Inflammatory macrophage treated with lipopolysaccharide for 1 hour (primary cell): ENCODE data around the gene SALL4.
"Not testable (repeated sequence)": the region's sequence is repeated elsewhere in the genome, so short reads cannot be mapped to it uniquely, and the experiment has no call there.

Experiments
- DNase-seq, 2 donors: peaks; one replicate each; pipeline ENCODE4 v3.0.0-alpha.2; 2020 to 2022

Gene SALL4

DNA sequence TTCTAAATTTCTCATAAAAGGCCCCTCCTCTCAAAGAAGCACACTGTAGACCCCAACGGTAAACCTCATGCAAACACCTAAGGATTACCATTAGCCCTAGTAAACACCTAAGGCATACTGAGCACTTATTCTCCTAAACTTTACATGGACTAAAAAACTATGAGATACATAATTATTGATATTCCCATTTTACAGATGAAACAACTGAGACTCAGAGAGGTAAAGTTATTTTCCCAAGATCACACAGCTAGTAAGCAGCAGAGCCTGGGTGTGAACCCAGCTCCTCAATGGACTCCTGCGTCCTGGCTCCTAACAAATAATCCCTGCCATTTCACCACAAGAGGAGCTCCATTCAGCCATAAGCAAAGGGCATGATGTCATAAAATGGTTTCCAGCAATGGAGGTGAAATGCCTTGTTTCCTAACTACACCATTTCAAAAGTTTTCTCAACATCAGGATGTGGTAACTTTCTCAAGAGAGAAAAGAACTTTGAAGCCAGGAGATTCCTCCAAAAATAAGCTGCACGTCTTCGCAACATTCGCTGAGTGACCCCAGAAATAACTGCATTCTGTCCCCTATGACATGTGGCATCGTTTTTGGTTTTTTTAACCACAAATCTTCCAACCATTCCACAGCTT lies 38.2 kb downstream of the SALL4 start:
- peak; percentile 20 to 47 for DNase-seq

DNA sequence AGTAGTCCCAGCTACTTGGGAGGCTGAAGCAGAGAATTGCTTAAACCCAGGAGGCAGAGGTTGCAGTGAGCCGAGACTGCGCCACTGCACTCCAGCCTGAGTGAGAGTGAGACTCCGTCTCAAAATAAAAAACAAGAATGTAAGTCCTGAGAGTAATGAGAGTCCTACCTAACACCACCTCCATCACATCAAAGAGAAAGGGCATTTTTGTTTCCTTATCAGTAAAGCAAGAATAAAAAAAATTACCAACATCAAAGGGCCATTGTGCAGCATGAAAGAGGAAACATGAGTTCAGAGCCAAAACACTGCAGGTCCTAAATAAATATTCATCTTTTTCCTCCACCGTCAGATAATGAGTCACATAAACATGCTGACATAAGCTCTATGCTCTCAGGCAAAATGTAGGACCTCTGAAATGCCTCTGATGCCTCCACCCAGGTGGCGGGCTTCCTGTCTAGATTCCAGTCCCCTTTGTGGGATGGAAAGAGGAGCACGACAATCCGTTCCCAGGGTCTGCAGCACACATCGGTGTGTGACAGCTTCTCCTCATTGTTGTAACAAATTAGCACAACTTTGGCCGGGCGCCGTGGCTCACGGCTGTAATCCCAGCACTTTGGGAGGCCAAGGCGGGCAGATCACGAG lies 41.3 kb downstream of the SALL4 start:
- no peak for DNase-seq

DNA sequence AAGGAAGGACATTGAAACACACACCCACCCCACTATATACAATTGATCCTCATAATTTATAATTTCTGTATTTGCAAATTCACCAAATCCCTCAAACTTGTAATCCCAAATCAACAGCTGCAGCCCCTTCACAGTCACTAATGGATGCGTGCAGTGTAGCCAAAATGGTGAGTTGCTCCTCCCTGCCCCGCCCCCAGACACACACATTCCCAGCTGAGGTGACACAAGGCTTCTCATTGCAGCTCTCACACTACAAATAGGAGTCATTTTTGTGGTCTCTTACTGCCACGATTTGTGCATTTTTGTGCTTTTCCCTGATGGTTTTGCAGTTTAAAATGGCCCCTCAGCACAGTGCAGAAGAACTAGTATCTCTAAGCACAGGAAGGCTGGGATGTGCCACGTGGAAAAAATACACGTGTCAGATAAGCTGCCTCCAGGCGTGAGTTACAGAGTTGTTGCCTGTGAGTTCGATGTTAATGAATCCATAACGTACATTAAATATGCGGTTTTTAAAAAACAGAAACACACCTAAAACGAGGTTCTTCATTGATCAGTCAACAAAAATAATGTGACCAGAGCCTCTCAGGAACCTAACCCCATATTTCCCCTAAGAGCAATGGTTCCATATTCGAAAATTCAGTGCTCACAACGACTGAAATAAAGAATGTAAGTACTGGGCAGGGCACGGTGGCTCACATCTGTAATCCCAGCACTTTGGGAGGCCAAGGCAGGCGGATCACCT lies 42.4 kb downstream of the SALL4 start:
- no peak for DNase-seq

GRCh38 chr20:51758978-51759544 lies 43.3 kb downstream of the SALL4 start:
- no peak for DNase-seq

GRCh38 chr20:51757226-51757625 lies 45.1 kb downstream of the SALL4 start:
- no peak for DNase-seq

- DNase-seq: no peak
These were observed 45.7 kb downstream of the SALL4 start for GRCh38 chr20:51756653-51757052.

GRCh38 chr20:51753220-51753619 lies 49.1 kb downstream of the SALL4 start:
- DNase-seq: not testable (repeated sequence)

GRCh38 chr20:51752343-51752951 lies 49.9 kb downstream of the SALL4 start:
- DNase-seq: no peak

- DNase-seq: no peak
These were observed 51.4 kb downstream of the SALL4 start for GRCh38 chr20:51750770-51751388.

- DNase-seq: peak; percentile 52 to 82
These were observed 52.1 kb downstream of the SALL4 start for GRCh38 chr20:51750037-51750769.

- DNase-seq: peak in 1 of 2 donors; percentile 35
These were observed 52.7 kb downstream of the SALL4 start for GRCh38 chr20:51749674-51750036.

- no peak for DNase-seq
These were observed 55.0 kb downstream of the SALL4 start for GRCh38 chr20:51747182-51747911.

DNA sequence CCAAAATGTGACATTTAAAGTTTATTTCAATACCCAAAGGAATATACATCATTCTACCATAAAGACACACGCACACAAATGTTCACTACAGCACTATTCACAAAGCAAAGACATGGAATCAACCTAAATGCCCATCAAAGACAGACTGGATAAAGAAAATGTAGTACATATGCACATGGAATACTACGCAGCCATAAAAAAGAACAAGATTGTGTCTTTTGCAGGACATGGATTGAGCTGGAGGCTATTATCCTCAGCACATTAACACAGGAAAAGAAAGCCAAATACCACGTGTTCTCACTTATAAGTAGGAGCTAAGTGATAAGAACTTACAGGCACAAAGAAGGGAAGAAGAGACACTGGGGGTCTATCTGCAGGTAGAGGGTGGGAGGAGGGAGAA lies 56.5 kb downstream of the SALL4 start:
- no peak for DNase-seq

GRCh38 chr20:51740838-51741237 lies 61.5 kb downstream of the SALL4 start:
- DNase-seq: no peak

- not testable (repeated sequence) for DNase-seq
These were observed 62.0 kb downstream of the SALL4 start for GRCh38 chr20:51740308-51740707.

GRCh38 chr20:51739722-51740249 lies 62.5 kb downstream of the SALL4 start:
- no peak for DNase-seq

GRCh38 chr20:51738877-51739447 lies 63.4 kb downstream of the SALL4 start:
- no peak for DNase-seq

- not testable (repeated sequence) for DNase-seq
These were observed 64.1 kb downstream of the SALL4 start for GRCh38 chr20:51738261-51738660.

- DNase-seq: no peak
These were observed 65.4 kb downstream of the SALL4 start for GRCh38 chr20:51736947-51737346.

DNA sequence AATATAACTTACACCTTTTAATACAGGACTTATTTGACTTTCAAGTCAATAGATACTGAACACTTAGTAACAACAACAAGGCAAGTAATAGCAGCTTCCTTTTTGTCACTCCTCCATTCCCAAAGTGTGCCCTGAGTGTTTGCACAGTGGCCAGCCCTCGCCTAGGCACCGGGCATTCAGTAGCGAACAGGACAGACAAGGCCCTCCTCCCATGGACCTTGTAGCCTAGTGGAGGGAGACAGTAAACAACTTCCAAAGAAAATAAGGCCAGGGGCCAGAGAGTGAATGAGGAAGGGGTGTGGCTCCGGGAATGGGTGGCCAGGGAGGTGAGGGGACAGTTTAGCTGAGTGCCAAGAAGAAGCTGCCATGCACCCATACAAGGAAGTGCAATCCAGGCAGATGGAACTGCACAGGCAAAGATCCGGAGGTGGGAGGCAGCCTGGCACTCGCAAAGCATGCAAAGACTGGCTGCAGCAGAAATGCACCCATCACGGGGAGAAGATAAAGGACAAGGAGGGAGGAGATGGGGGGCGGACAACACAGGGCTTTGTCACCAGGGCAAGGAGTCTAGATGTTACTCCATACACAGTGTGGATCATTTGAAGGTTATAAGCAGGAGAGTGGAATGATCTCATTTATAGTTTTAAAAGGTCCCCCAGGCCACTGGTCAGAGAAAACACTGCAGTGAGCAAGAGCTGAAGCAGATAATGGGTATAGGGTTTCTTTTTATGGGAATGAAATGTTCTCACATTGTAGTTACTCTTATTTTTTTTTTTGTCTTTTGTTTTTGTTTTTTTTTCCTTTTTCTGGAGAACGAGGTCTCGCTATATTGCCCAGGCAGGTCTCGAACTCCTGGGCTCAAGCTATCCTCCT lies 66.4 kb downstream of the SALL4 start:
- no peak for DNase-seq
